GM23338 (cell line): Measurements from ENCODE around the gene BIRC3. TPM values are rescaled to one million over a fixed set of nuclear protein-coding genes. Genes with fewer than 3 reads are reported as not detected.
A peak's percentile ranks its signal among the peaks of the same experiment; 100 is the strongest.

ENCODE experiments used
- ATAC-seq: fragments of 200-7000 bp; cut with Tn5 transposase; 3 replicates; pipeline ENCODE4 v1.9.1; 2020
- DNase-seq: peaks from one replicate; pipeline ENCODE4 v3.0.0-alpha.2; 2015; ENCODE audit warnings: low spot score
- H2AFZ ChIP-seq: fragments of 200-600 bp; sonication (generic); 2 replicates; pipeline ENCODE4 v1.8.0; 2016; ENCODE audit warnings: antibody characterized with exemption, mild to moderate bottlenecking, moderate library complexity
- H3F3A ChIP-seq: fragments of 200-600 bp; sonication (generic); replicated peaks from 2 replicates; pipeline ENCODE4 v1.8.0; 2017; ENCODE audit warnings: antibody characterized with exemption, mixed run types, low read depth
- H3K27ac ChIP-seq: fragments of 200-600 bp; sonication (generic); 2 replicates; pipeline ENCODE4 v1.6.1; 2016; ENCODE audit warnings: low read depth
- H3K27me3 ChIP-seq: fragments of 200-600 bp; sonication (generic); 2 replicates; pipeline ENCODE4 v1.8.0; 2016; ENCODE audit warnings: mild to moderate bottlenecking, mixed run types, moderate library complexity; ENCODE audit not compliant: insufficient read depth
- H3K36me3 ChIP-seq: fragments of 200-600 bp; sonication (generic); 2 replicates; pipeline ENCODE4 v1.8.0; 2016; ENCODE audit warnings: mild to moderate bottlenecking; ENCODE audit not compliant: insufficient read depth
- H3K4me1 ChIP-seq: fragments of 200-600 bp; sonication (generic); 2 replicates; pipeline ENCODE4 v1.8.0; 2016; ENCODE audit warnings: mild to moderate bottlenecking, moderate library complexity; ENCODE audit not compliant: insufficient read depth
- H3K4me2 ChIP-seq: fragments of 200-600 bp; sonication (generic); 2 replicates; pipeline ENCODE4 v1.7.1; 2017; ENCODE audit warnings: mixed run types
- H3K4me3 ChIP-seq: fragments of 200-600 bp; sonication (generic); 2 replicates; pipeline ENCODE4 v1.6.1; 2016; ENCODE audit warnings: mixed run types
- H3K79me2 ChIP-seq: fragments of 200-600 bp; sonication (generic); replicated peaks from 2 replicates; pipeline ENCODE4 v1.8.0; 2017; ENCODE audit warnings: mild to moderate bottlenecking; ENCODE audit not compliant: insufficient read depth
- H3K9me2 ChIP-seq: fragments of 200-600 bp; sonication (generic); 2 replicates; pipeline ENCODE4 v1.8.0; 2017; ENCODE audit not compliant: insufficient read depth
- H4K20me1 ChIP-seq: fragments of 200-600 bp; sonication (generic); replicated peaks from 2 replicates; pipeline ENCODE4 v1.8.0; 2017; ENCODE audit warnings: mild to moderate bottlenecking; ENCODE audit not compliant: insufficient read depth
- H3K27ac Mint-ChIP-seq: 2 replicates; pipeline ENCODE4 v1.8.0; 2020; ENCODE audit warnings: inconsistent platforms, mild to moderate bottlenecking, moderate library complexity, mixed read lengths
- H3K27me3 Mint-ChIP-seq: 3 replicates; pipeline ENCODE4 v1.8.0; 2022; ENCODE audit warnings: low read depth, mild to moderate bottlenecking, moderate library complexity, mixed read lengths, inconsistent platforms; ENCODE audit not compliant: insufficient read depth, poor library complexity
- H3K36me3 Mint-ChIP-seq: 3 replicates; pipeline ENCODE4 v1.8.0; 2021; ENCODE audit warnings: low read depth, mild to moderate bottlenecking, inconsistent platforms, moderate library complexity, mixed read lengths
- H3K4me1 Mint-ChIP-seq: 3 replicates; pipeline ENCODE4 v1.8.0; 2020; ENCODE audit warnings: mild to moderate bottlenecking, inconsistent platforms, mixed read lengths
- H3K4me3 Mint-ChIP-seq: 3 replicates; pipeline ENCODE4 v1.8.0; 2021; ENCODE audit warnings: moderate library complexity, mild to moderate bottlenecking, inconsistent platforms, mixed read lengths
- H3K9me3 Mint-ChIP-seq: 3 replicates; pipeline ENCODE4 v1.8.0; 2020; ENCODE audit warnings: moderate library complexity, mild to moderate bottlenecking, inconsistent platforms, mixed read lengths
- CTCF ChIP-seq, 2 experiments: fragments of 200-600 bp in 1 of 2; sonication (generic) in 1 of 2; conservative IDR thresholded peaks; 2 replicates each; pipeline versions ENCODE4 v1.5.1 to v1.6.1; 2016 to 2017; ENCODE audit warnings: antibody characterized with exemption in 2 of 2, low read depth in 2 of 2, mild to moderate bottlenecking in 2 of 2, moderate library complexity in 1 of 2
- EZH2 ChIP-seq: fragments of 200-600 bp; sonication (generic); IDR thresholded peaks from one replicate; pipeline ENCODE4 v1.8.0; 2017; ENCODE audit warnings: antibody characterized with exemption, mild to moderate bottlenecking, low read depth; ENCODE audit not compliant: unreplicated experiment
- POLR2AphosphoS5 ChIP-seq: IDR thresholded peaks from 2 replicates; pipeline ENCODE4 v1.6.1; 2016; ENCODE audit warnings: antibody characterized with exemption, low read depth
- STAT1 ChIP-seq: IDR thresholded peaks from one replicate; pipeline ENCODE4 v1.6.1; 2016; ENCODE audit warnings: antibody characterized with exemption; ENCODE audit not compliant: unreplicated experiment
- ZNF331 ChIP-seq: fragments of 250-450 bp; sonication (Bioruptor Pico); IDR thresholded peaks from 2 replicates; pipeline ENCODE4 v1.5.0; 2020; ENCODE audit warnings: low read depth, mild to moderate bottlenecking, moderate library complexity
- polyA plus RNA-seq: library from polyadenylated mRNA; unstranded; fragments of >200 nt; fragmentation: Nextera tagmentation; extraction: Ambion mirVana; gene quantifications from 2 replicates; pipeline ENCODE4 v1.2.1, GENCODE V29; 2016
- total RNA-seq: library from RNA; depleted of rRNA; stranded (reverse); fragments of >200 nt; shearing (Covaris generic); gene quantifications from 2 replicates; pipeline ENCODE4 v1.2.3, GENCODE V29; 2014
- TF ChIP-seq, protein P1 (sequence below): fragments of 250-450 bp; sonication (Bioruptor Pico); IDR thresholded peaks from 2 replicates; pipeline ENCODE4 v1.5.0; 2020; ENCODE audit warnings: mild to moderate bottlenecking, moderate library complexity

Gene BIRC3
- total and polyA plus RNA-seq, 2 experiments from 2014 or later = 0.03 TPM; not detected in 1

DNA sequence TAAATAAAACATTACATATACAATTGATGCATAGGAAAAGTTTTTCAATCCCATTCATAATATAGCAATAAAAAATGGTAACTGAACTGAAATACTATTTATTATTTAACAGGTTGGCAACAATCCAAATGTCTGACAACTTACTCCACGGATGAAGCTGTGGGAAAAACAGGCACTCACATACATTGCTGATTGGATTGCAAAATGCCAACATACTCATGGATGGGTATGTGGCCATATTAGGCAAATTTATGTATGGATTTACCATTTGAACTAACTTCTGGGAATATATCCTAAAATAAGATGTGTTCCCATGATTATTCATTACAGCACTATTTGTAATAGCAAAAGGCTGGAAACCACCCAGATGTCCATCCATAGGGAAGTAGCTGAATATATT, 26.5 kb downstream of the BIRC3 start (continued):
- TF ChIP-seq, protein P1, sequence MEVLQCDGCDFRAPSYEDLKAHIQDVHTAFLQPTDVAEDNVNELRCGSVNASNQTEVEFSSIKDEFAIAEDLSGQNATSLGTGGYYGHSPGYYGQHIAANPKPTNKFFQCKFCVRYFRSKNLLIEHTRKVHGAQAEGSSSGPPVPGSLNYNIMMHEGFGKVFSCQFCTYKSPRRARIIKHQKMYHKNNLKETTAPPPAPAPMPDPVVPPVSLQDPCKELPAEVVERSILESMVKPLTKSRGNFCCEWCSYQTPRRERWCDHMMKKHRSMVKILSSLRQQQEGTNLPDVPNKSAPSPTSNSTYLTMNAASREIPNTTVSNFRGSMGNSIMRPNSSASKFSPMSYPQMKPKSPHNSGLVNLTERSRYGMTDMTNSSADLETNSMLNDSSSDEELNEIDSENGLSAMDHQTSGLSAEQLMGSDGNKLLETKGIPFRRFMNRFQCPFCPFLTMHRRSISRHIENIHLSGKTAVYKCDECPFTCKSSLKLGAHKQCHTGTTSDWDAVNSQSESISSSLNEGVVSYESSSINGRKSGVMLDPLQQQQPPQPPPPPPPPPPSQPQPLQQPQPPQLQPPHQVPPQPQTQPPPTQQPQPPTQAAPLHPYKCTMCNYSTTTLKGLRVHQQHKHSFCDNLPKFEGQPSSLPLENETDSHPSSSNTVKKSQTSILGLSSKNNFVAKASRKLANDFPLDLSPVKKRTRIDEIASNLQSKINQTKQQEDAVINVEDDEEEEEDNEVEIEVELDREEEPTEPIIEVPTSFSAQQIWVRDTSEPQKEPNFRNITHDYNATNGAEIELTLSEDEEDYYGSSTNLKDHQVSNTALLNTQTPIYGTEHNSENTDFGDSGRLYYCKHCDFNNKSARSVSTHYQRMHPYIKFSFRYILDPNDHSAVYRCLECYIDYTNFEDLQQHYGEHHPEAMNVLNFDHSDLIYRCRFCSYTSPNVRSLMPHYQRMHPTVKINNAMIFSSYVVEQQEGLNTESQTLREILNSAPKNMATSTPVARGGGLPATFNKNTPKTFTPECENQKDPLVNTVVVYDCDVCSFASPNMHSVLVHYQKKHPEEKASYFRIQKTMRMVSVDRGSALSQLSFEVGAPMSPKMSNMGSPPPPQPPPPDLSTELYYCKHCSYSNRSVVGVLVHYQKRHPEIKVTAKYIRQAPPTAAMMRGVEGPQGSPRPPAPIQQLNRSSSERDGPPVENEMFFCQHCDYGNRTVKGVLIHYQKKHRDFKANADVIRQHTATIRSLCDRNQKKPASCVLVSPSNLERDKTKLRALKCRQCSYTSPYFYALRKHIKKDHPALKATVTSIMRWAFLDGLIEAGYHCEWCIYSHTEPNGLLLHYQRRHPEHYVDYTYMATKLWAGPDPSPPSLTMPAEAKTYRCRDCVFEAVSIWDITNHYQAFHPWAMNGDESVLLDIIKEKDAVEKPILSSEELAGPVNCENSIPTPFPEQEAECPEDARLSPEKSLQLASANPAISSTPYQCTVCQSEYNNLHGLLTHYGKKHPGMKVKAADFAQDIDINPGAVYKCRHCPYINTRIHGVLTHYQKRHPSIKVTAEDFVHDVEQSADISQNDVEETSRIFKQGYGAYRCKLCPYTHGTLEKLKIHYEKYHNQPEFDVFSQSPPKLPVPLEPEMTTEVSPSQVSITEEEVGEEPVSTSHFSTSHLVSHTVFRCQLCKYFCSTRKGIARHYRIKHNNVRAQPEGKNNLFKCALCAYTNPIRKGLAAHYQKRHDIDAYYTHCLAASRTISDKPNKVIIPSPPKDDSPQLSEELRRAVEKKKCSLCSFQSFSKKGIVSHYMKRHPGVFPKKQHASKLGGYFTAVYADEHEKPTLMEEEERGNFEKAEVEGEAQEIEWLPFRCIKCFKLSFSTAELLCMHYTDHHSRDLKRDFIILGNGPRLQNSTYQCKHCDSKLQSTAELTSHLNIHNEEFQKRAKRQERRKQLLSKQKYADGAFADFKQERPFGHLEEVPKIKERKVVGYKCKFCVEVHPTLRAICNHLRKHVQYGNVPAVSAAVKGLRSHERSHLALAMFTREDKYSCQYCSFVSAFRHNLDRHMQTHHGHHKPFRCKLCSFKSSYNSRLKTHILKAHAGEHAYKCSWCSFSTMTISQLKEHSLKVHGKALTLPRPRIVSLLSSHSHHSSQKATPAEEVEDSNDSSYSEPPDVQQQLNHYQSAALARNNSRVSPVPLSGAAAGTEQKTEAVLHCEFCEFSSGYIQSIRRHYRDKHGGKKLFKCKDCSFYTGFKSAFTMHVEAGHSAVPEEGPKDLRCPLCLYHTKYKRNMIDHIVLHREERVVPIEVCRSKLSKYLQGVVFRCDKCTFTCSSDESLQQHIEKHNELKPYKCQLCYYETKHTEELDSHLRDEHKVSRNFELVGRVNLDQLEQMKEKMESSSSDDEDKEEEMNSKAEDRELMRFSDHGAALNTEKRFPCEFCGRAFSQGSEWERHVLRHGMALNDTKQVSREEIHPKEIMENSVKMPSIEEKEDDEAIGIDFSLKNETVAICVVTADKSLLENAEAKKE (CRISPR knock-in tag) = no peak
- TF ChIP-seq ZNF331 (no peak), EZH2 (no peak)

- Mint-ChIP-seq H3K4me1 (peaks cover 14% of the 10 kb centered on the region), H3K4me3 (peak overlapping the region; percentile 98), H3K9me3 (no peaks in the 10 kb centered on the region), H3K36me3 (peaks cover 3% of the 10 kb centered on the region; the same call in 1 of the 3 replicates), H3K27me3 (peaks cover 2% of the 10 kb centered on the region), H3K27ac (no peak overlapping the region)
- ATAC-seq (no peak), DNase-seq (no peak)
- no peaks in the 10 kb centered on the region for H3K36me3 ChIP-seq
- peaks cover 29% of the 10 kb centered on the region for H3K79me2 ChIP-seq
- peak overlapping the region; percentile 93 for H3K4me3 ChIP-seq
- H3K4me2 ChIP-seq = peak overlapping the region; percentile 86
- H4K20me1 ChIP-seq = peaks cover 3% of the 10 kb centered on the region; the same call in 1 of the 2 replicates
- TF ChIP-seq CTCF (conservative IDR thresholded peaks at IDR 0.05; ENCODE audit: low read depth in 2 of 2) (no peak), STAT1 (no peak), POLR2AphosphoS5 (no peak)
- H3F3A ChIP-seq = no peaks in the 10 kb centered on the region
- H3K27ac ChIP-seq = no peak overlapping the region
- H3K9me2 ChIP-seq = no peaks in the 10 kb centered on the region
- peaks cover 11% of the 10 kb centered on the region for H3K4me1 ChIP-seq
- peak overlapping the region; percentile 97; the same call in 1 of the 2 replicates for H2AFZ ChIP-seq
- no peaks in the 10 kb centered on the region for H3K27me3 ChIP-seq
These were observed 28.6 kb downstream of the BIRC3 start for GRCh38 chr11:102345904-102346303.
